Stimulated activated CD8-positive, alpha-beta memory T cell treated with anti-CD3 and anti-CD28 coated beads, Interleukin-15, amount 100 ng/mL, for 24 hours (primary cell): ENCODE results near the gene FURIN.
A peak's percentile ranks its signal among the peaks of the same experiment; 100 is the strongest.
"Not testable (repeated sequence)": the region's sequence is repeated elsewhere in the genome, so short reads cannot be mapped to it uniquely, and the experiment has no call there.

Source experiments
- DNase-seq: peaks from one replicate; pipeline ENCODE4 v3.0.0-alpha.2; 2020; ENCODE audit warnings: low read depth

FURIN gene

GRCh38 chr15:90916461-90916860 is 48.1 kb downstream of the FURIN start:
- DNase-seq = no peak

- no peak for DNase-seq
These were observed 49.2 kb downstream of the FURIN start for GRCh38 chr15:90917569-90917968.

GRCh38 chr15:90918034-90918788 is 49.8 kb downstream of the FURIN start:
- no peak for DNase-seq

- no peak for DNase-seq
These were observed 50.4 kb downstream of the FURIN start for GRCh38 chr15:90918835-90919234.

- no peak for DNase-seq
These were observed 53.5 kb downstream of the FURIN start for GRCh38 chr15:90921887-90922286.

- not testable (repeated sequence) for DNase-seq
These were observed 54.4 kb downstream of the FURIN start for GRCh38 chr15:90922712-90923322.

GRCh38 chr15:90924375-90924774 is 56.0 kb downstream of the FURIN start:
- no peak for DNase-seq

GRCh38 chr15:90926766-90927165 is 58.4 kb downstream of the FURIN start:
- DNase-seq = not testable (repeated sequence)

- not testable (repeated sequence) for DNase-seq
These were observed 59.7 kb downstream of the FURIN start for GRCh38 chr15:90928106-90928505.

GRCh38 chr15:90929246-90930019 is 61.0 kb downstream of the FURIN start:
- no peak for DNase-seq

- DNase-seq = no peak
These were observed 62.6 kb downstream of the FURIN start for GRCh38 chr15:90930861-90931574.

- no peak for DNase-seq
These were observed 63.1 kb downstream of the FURIN start for GRCh38 chr15:90931575-90931827.

GRCh38 chr15:90931828-90932659 is 63.7 kb downstream of the FURIN start, which contains the start of gene HDDC3:
HDDC3 (minus strand) TSS chr15:90932549; CDS start chr15:90932540, 9 bp downstream.
- DNase-seq = peak; percentile 93

GRCh38 chr15:90932660-90932991 is 64.2 kb downstream of the FURIN start:
- DNase-seq = no peak
